Fibroblast of villous mesenchyme (primary cell): ENCODE measurements around the gene GRM7. TPM values are rescaled to one million over a fixed set of nuclear protein-coding genes. Genes with fewer than 3 reads are reported as not detected.

Source experiments
- DNase-seq: peaks from one replicate; pipeline ENCODE4 v3.0.0-alpha.2; 2010; ENCODE audit warnings: low read depth
- H3K4me3 ChIP-seq: 2 replicates; pipeline ENCODE4 v1.5.1; 2011; ENCODE audit warnings: low read depth, mild to moderate bottlenecking, low read length
- total RNA-seq: library from RNA; depleted of rRNA; stranded (reverse); fragments of >200 nt; gene quantifications from 2 replicates; pipeline ENCODE4 v1.2.3, GENCODE V29; 2012
- TF ChIP-seq, protein P1 (sequence below): IDR thresholded peaks from 2 replicates; pipeline ENCODE4 v1.5.1; 2012; ENCODE audit warnings: low read depth, mild to moderate bottlenecking, low read length; ENCODE audit not compliant: insufficient read depth

The GRM7 gene
- total RNA-seq, 1 donor = not detected

GRCh38 chr3:7684182-7684715, 823.3 kb downstream of the GRM7 start:
- DNase-seq = no peak
- no peak overlapping the region for H3K4me3 ChIP-seq
- TF ChIP-seq, protein P1, sequence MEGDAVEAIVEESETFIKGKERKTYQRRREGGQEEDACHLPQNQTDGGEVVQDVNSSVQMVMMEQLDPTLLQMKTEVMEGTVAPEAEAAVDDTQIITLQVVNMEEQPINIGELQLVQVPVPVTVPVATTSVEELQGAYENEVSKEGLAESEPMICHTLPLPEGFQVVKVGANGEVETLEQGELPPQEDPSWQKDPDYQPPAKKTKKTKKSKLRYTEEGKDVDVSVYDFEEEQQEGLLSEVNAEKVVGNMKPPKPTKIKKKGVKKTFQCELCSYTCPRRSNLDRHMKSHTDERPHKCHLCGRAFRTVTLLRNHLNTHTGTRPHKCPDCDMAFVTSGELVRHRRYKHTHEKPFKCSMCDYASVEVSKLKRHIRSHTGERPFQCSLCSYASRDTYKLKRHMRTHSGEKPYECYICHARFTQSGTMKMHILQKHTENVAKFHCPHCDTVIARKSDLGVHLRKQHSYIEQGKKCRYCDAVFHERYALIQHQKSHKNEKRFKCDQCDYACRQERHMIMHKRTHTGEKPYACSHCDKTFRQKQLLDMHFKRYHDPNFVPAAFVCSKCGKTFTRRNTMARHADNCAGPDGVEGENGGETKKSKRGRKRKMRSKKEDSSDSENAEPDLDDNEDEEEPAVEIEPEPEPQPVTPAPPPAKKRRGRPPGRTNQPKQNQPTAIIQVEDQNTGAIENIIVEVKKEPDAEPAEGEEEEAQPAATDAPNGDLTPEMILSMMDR = no peak

DNA sequence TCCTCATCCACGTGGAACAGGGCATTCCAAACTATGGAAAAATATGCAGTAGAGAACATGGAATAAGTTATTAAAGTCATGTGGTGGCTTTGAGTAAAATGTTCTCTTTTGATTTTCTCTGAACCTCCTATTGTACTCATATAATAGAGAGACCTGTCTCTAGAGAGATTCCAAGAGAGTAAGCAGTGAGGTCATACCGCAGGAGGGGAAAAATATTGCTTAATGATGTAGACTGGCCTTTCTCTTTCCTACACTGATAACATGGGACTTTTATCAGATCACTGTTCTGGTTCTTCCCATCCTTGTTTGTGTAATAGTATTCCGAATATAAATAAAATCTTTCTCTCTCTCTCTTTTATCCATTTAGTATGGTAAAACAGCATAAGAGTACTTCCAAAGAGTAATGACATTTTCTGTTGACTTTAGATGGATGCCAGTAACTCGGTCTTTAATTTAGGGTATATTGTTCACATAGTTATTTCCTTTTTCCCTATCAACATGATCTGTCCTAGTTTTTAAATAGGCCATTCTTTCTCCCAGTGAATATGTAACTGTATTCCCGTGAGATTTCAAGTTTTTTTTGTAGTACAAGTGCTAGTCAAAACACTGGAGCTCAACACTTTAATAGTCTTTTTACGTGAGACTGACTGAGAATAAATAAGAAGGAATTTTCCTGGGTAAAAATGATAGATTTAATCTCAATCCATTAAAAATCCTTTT, 826.7 kb downstream of the GRM7 start:
- TF ChIP-seq, protein P1 = no peak
- no peak for DNase-seq
- no peak overlapping the region for H3K4me3 ChIP-seq

GRCh38 chr3:7692866-7693265, 832.0 kb downstream of the GRM7 start:
- no peak overlapping the region for H3K4me3 ChIP-seq
- TF ChIP-seq, protein P1 = no peak

DNA sequence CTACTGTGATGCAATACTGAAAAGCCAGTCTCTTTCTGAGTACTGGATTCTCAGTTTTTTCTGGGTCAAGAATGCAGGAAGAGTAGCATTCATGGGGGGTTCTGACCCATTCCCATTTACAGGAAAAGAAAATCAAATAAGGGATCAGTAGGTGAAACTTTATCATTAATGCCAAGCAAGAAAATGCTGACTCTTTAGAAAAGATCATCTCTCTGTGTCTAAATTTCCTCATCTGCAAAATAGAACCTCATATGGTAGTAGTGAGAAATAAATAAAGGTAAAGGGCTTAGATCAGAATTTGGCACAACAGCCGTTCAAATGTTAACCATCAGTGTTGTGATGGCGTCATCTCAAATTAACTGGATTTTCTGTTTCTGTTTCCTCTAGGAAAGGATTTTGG, 833.1 kb downstream of the GRM7 start:
- H3K4me3 ChIP-seq = no peak overlapping the region
- DNase-seq = no peak
- TF ChIP-seq, protein P1 = no peak

More at GRCh38 chr3:7692866-7693265, 832.0 kb downstream of the GRM7 start:
- no peak for DNase-seq

- TF ChIP-seq, protein P1 = no peak
- DNase-seq = no peak
- no peak overlapping the region for H3K4me3 ChIP-seq
Observed at GRCh38 chr3:7695049-7695448, 834.1 kb downstream of the GRM7 start.

DNA sequence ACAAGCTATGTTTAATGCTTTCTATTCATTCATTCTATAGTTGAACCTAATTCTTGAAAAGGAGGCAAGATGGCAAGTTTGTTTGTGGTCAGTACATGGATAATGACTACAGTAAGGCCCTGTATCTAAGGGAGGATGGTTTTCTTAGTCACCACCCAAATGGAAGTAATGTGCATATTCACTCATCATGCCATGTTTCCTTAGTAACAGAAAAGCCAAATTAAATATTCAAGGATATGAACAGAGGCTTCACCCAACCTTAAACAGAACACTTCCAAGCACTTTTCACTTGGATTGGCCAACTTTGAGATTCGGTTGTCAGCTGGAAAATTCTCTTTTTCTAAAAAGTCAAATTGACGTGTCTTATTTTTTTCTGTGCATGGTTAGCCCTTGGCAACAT, 835.4 kb downstream of the GRM7 start:
- no peak for DNase-seq
- TF ChIP-seq, protein P1 = no peak
- no peak overlapping the region for H3K4me3 ChIP-seq
